Fibroblast of peridontal ligament (primary cell): ENCODE results near the gene DPYSL5.

Experiments used
- DNase-seq: peaks from one replicate; pipeline ENCODE4 v3.0.0-alpha.2; 2010; ENCODE audit errors: extremely low read depth

DPYSL5 gene

GRCh38 chr2:26932974-26933373 lies 85.0 kb downstream of the DPYSL5 start:
- DNase-seq, result no peak

GRCh38 chr2:26933431-26934334 lies 85.8 kb downstream of the DPYSL5 start:
- DNase-seq, result no peak

DNA sequence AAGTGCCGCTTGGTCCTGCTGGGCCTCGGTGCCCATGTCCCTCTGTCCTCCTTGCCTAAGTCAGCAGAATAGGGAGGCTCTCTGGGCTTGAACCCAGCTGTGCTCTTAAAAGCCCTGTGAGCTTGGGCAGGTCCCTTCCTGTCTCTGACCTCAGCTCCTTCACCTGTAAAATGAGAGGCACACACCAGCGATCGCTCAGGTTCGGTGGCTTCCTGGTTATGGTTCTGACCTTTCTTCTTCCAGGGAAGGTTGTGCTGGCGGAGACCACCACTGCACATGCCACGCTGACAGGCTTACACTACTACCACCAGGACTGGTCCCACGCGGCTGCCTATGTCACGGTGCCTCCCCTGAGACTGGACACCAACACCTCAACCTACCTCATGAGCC lies 86.4 kb downstream of the DPYSL5 start:
- no peak for DNase-seq

DNA sequence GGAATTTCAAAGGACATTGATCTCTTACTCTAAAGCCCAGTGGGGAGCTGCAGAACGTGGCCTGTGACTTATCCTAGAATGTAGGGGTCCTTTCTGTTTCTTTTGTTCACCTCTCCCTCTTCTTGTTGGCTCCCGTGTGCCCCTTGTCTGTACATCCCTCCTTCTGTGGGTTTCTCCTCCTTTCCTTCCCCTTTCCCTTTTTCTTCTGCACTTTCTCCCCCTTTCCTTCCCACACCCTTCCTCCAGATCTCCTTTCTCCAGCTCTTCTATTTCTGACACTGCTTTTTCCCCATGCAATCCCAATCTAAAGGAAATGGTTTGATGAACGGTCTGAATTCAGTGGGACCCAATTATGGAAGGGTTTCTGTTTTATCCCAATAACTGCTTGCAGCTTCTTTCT lies 87.1 kb downstream of the DPYSL5 start:
- no peak for DNase-seq

DNA sequence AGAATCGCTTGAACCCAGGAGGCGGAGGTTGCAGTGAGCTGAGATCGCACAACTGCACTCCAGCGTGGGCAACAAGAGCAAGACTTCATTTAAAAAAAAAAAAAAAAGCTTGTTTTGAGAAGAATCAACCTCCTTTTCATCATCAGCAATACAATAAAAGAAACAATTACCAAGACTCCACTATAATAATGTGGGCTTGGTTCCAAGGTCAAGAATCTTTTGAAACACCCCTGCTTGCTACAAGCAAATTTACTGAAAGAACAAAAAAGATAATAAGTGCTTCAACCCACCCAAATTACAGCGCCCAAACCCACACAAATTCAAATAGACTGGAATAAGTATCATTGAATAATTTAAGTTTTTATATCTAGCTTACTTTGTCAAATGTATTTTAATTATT lies 88.9 kb downstream of the DPYSL5 start:
- no peak for DNase-seq

DNA sequence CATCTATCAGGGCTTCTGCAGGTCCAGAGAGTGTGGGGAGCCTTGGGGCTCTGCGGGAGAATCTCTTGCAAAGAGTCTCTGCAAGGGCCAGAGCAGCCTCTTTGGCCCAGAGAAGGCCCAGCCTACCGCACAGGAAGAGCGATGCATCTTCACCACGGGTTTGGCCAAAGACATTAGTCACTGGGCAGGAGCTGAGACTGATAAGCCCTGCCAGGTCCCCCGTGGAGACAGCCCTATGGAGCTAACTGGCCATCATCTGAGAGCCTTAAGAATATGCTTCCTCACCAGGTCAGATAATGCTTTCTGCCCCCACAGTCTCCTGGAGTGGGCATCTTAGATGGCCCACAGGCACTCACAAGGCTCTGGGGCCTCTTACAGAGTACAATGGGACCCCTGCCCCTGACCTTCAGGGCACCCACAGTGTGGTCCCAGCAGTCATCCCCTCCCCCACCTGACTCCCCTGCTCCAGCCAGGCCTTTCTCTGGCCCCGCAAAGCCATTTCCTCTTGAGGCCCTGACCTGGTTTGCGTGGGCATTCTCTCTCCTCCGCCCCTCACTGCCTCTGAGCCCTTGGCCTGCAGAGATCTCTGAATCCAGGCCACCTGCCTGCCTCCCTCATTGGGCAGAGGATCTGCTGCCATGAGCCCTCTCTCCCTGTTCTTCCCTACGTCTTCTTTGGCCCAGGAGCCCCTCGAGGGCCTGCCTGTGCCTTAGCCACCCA lies 90.6 kb downstream of the DPYSL5 start:
- DNase-seq, result no peak

DNA sequence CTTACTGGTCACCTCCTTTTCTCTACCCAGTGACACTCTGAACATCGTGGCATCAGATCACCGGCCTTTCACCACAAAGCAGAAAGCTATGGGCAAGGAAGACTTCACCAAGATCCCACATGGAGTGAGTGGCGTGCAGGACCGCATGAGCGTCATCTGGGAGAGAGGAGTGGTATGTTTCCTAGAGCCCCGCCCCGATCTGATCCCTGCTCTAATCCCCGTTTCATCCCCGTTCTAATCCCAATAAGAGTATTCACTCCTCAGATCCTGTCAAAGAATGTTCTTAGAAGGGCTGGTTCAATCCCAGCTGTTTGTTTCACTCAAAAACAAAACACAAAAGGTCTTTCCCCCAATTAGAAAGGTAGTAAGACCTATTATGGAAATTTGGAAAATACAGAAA lies 92.1 kb downstream of the DPYSL5 start:
- DNase-seq, result no peak

GRCh38 chr2:26941486-26941885 lies 93.6 kb downstream of the DPYSL5 start:
- no peak for DNase-seq

DNA sequence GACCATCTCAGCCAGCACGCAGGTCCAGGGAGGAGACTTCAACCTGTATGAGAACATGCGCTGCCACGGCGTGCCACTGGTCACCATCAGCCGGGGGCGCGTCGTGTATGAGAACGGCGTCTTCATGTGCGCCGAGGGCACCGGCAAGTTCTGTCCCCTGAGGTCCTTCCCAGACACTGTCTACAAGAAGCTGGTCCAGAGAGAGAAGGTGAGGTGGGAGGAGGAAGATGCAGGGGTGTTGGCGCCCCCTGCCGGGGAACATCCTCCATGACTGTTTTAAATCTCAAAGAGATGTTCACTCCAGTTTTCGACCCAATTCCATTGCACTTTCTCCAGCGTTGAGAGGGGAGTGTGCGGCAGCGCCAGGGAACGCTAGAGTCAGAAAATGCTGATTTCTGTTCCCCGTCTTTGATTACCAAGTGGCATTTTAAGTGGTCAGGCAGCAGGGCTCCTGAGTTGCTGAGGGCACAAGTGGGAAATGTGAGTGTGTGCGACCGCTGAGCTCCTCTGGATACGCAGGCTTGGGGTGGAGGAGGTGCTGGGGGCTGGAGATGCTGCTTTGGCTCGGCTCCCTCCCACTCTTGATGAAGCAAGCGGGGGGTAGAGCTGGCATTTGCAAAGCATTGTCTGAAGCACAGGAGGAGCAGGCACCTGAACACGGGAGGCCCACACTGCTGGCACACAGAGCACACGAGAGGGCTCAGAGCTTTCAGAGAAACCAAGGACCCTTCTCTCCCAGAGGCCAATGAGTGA lies 94.8 kb downstream of the DPYSL5 start:
- peak; percentile 42 for DNase-seq

- DNase-seq, result no peak
Observed at GRCh38 chr2:26945991-26946750, 98.2 kb downstream of the DPYSL5 start.

DNA sequence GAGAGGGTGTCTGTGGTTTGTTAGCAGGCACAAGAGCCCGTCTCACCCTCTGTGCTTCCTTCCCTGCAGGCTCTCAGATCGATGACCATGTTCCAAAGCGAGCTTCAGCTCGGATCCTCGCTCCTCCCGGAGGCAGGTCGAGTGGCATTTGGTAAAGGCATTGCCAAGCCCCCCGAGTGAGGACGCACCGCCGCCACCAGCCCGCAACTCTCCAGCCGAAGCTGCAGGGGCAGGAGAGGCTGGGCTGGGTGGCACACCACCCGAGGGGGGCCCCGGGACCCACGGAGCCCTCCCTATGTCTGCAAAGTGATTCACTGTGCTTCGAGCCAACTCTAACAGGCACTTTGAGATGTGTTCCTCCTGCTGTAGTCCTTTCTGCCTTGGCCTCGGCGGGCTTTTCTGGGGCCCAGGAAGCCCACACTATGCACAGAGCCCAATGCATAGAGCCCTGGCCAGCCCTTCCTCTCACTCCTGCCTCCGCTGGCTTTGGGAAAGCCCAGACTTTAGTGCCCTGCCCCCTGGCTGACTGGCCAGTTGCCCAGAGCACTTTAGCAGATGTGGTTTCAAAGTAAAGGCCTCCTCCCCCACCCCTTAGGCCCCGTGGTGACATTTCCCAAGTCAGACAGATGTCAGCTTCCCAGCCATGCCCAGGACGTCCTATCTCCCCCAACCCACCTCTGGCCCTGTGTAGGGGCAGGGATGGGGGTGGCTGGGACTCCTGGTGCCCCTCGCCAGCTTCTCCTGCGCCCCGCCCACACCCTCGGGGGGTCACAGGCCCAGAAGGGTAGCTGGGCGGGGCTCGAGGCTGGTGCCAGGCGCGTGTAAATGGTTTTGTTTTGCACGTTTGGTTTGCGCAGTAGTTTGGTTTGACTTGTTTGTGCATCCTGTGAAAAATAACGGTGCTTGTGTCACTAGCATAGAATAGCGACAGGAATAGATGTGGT lies 99.2 kb downstream of the DPYSL5 start:
- peak; percentile 33 for DNase-seq

GRCh38 chr2:26948800-26949199 lies 100.9 kb downstream of the DPYSL5 start:
- DNase-seq, result no peak

- DNase-seq, result no peak
Observed at GRCh38 chr2:26950246-26950645, 102.3 kb downstream of the DPYSL5 start.

DNA sequence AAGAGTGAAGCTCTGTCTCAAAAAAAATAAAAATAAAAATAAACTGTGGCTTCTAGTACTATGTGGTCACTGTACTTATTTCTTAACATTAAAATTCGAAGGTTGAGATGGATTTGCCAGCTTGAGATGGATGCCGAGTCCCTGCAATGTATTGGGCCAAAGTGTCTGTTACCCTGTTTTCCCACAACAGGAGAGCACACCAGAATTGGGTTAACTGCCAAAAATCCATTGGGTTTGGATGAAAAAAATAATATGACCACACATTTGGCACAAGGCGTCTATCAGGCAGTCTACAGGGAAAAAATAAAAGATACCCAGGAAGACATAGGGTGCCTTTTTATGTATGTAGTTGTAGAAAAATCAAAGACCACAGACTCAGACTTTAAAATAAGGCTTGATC lies 103.3 kb downstream of the DPYSL5 start:
- DNase-seq, result no peak

DNA sequence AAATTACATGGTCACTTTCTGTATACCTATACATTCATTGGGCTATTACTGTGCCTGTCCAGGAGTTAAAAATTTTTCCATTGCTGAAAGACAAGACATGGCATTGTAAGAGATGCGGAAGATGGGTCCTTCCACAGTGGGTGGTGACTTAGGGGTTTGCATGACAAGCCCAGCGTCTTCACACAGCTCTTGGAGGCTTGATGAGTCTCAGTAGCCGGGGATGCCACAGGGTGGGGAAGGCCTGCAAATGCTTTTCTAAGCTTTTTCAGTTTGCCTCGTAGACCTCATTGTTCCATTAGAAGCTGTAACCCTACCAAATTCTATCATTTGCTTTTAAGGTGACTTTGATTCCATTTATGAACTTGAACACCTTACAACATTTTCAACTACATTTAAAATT lies 104.4 kb downstream of the DPYSL5 start:
- DNase-seq, result no peak

- DNase-seq, result no peak
Observed at GRCh38 chr2:26954135-26954534, 106.2 kb downstream of the DPYSL5 start.

GRCh38 chr2:26957041-26957440 lies 109.1 kb downstream of the DPYSL5 start:
- DNase-seq, result no peak

DNA sequence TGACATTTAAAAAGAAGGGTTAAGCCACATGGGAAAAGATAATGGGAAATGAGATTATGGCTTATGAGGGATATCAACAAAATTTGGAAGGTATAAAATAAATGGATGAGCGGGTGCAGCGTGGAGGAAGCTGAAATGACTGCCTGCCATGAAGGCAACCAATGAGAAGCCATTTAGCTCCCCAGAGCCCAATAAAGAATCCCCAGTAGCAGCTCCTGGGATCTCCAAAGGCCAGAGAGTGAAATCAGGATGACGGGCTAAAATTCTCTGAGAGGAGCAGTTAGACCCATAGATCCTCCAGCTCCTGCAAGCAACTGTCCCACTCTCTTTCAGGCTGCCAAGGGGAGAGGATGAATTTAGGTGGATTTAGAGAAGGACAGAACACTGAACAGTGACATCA lies 109.6 kb downstream of the DPYSL5 start:
- no peak for DNase-seq

- DNase-seq, result no peak
Observed at GRCh38 chr2:26959331-26959730, 111.4 kb downstream of the DPYSL5 start.

GRCh38 chr2:26964446-26965130 lies 116.7 kb downstream of the DPYSL5 start:
- DNase-seq, result peak; percentile 9
